ENCODE measurements around the gene NRCAM. TPM values are rescaled to one million over a fixed set of nuclear protein-coding genes. Genes with fewer than 3 reads are reported as not detected.

NRCAM gene
- total and polyA plus RNA-seq, 10 of the 15 experiments (the other 5 are each of a cell fraction or from before 2014, with no cell fraction given), result 0.30 to 2.0 (median 1.0) TPM

GRCh38 chr7:108384716-108385483, 71.3 kb downstream of the NRCAM start:
- no peaks in the 10 kb centered on the region for H3K79me2 ChIP-seq (ENCODE audit: control insufficient read depth, insufficient read depth, low read length)
- ATAC-seq (peak; percentile 96), FAIRE-seq (no peak), DNase-seq (ENCODE audit: low read depth, low spot score) (no peak)
- no peaks in the 10 kb centered on the region for H3K9me3 ChIP-seq (replicated peaks; ENCODE audit: control insufficient read depth, insufficient read depth, low read length)
- 5% methylated on average over 5 of the region's 5 CpGs for WGBS (ENCODE audit: insufficient coverage, insufficient replicate concordance, low lambda C conversion rate, missing lambda C conversion rate)
- H3K27ac ChIP-seq (ENCODE audit: control insufficient read depth, insufficient read depth), result no peak overlapping the region
- H3K4me3 ChIP-seq, result no peak overlapping the region
- BruUV-seq (replicated peaks), result no TSS peak
- ChIA-PET POLR2A (no interaction called here), SMC1A (ENCODE audit: uncharacterized antibody, unreplicated experiment) (interaction anchor here (0.8 to 2.0 kb wide), 12 partner anchors 9 to 204 kb away, joined by 3 to 7 read pairs (median 3); no protein-coding TSS in a partner anchor), RAD21 (ENCODE audit: unreplicated experiment) (interaction anchor here (1.5 kb wide), 1 partner anchor 112 kb away, joined by 4 read pairs; no protein-coding TSS in a partner anchor), CTCF (interaction anchor here (0.8 to 4.6 kb wide), 15 partner anchors 9 to 263 kb away, joined by 3 to 22 read pairs (median 3); no protein-coding TSS in a partner anchor)
- no peaks in the 10 kb centered on the region; the same call in 1 of the 2 replicates for H3K4me1 ChIP-seq (ENCODE audit: control insufficient read depth, insufficient read depth, low read length)
- peak; percentile 71 for TF ChIP-seq RAD21 (IDR thresholded peaks at IDR 0.05; ENCODE audit: insufficient read depth, low read depth, low read length)
- peak; percentile 43 to 51 (median 45); a peak in 4 of 6 replicates for TF ChIP-seq CTCF (IDR thresholded peaks at IDR 0.05 in 2 of 3, conservative IDR thresholded peaks at IDR 0.05 in 1 of 3; ENCODE audit: control insufficient read depth in 2 of 3, extremely low read depth in 1 of 3, insufficient read depth in 1 of 3, low read depth in 3 of 3, low read length in 3 of 3)
- TF ChIP-seq SMC3 (IDR thresholded peaks at IDR 0.05; ENCODE audit: borderline replicate concordance, low read length), result peak; percentile 48; the same call in 1 of the 2 replicates
- no peak for TF ChIP-seq HSF1 (IDR thresholded peaks at IDR 0.05; ENCODE audit: low read depth, low read length)
- no peak for TF ChIP-seq BCL3 (IDR thresholded peaks at IDR 0.05; ENCODE audit: borderline replicate concordance, insufficient read depth, low read depth, low read length, poor library complexity, severe bottlenecking)
- in situ Hi-C loops (cut with MboI), result no loop called here
- H3K9ac ChIP-seq (ENCODE audit: control insufficient read depth, insufficient read depth, low read length), result no peak overlapping the region
- no peaks in the 10 kb centered on the region for H4K20me1 ChIP-seq (ENCODE audit: control insufficient read depth, insufficient read depth)
- intact Hi-C loops (cut with micrococcal nuclease; ENCODE audit: unreplicated experiment), result loop anchor here (2.0 kb wide), 2 partner anchors 112 to 204 kb away; no protein-coding TSS in a partner anchor
- H3K36me3 ChIP-seq (ENCODE audit: control insufficient read depth in 2 of 2, insufficient read depth in 2 of 2, low read length in 1 of 2), result no peaks in the 10 kb centered on the region
- H3K4me2 ChIP-seq (ENCODE audit: control insufficient read depth, insufficient read depth), result no peak overlapping the region
- H3K27me3 ChIP-seq (replicated peaks in 1 of 2; ENCODE audit: control insufficient read depth in 2 of 2, insufficient read depth in 2 of 2, low read length in 1 of 2), result no peaks in the 10 kb centered on the region
- H2AFZ ChIP-seq (ENCODE audit: control insufficient read depth, low read depth, low read length), result no peak overlapping the region
